Measurements from ENCODE around the gene MRGPRD. TPM values are rescaled to one million over a fixed set of nuclear protein-coding genes. Genes with fewer than 3 reads are reported as not detected.

Gene MRGPRD
- polyA plus RNA-seq, 1 donor: 0.16 TPM

DNA sequence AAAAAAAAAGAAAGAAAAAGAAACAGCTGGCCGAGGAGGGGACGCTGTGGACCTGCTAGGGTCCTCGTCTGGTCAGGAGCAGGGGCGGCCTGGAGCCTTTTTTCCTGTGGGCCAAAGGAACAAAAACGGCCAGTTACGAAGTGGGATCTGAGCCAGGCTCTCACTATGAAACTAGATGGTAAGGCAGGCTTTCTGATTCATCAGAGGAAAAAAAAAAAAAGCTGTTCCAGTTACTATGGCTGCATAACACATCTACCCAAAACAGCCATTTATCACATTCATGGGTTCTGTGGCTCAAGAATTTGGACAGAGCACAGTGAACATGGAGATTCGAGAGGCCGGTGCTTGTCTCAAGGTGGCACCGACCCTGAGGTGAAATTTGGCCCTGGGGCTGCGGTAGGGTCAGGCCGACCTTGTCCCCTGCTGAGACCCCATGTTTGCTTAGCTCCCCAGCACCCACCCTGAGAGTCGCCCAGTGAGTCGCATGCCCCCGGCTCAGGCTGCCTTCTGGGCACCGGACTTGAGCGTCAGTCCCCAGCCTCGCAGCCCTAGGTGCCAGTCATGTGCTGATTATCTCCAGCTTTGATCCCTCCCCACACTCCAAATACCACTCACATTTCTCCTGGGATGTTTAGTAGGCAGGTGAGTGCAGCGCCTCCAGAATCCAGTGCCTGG lies 34.2 kb downstream of the MRGPRD start:
- no CpG with 5 or more reads among the region's 18 CpGs for WGBS (ENCODE audit: insufficient coverage, low lambda C conversion rate)
- Histone ChIP-seq H3K9me3 (ENCODE audit: control insufficient read depth, low read depth, low read length) (no peaks in the 10 kb centered on the region), H3K36me3 (ENCODE audit: control insufficient read depth, insufficient read depth, low read length) (peaks cover 3% of the 10 kb centered on the region), H3K4me1 (ENCODE audit: control insufficient read depth, insufficient read depth, low read length) (no peaks in the 10 kb centered on the region), H3K27me3 (ENCODE audit: control insufficient read depth, insufficient read depth, low read length) (no peaks in the 10 kb centered on the region), H3K4me3 (ENCODE audit: low read length) (no peak overlapping the region), H3K27ac (ENCODE audit: low read length) (peak overlapping the region; percentile 34)
- peak; percentile 31 to 41 for DNase-seq

GRCh38 chr11:68942751-68943271 lies 38.0 kb downstream of the MRGPRD start:
- Histone ChIP-seq H3K9me3 (ENCODE audit: control insufficient read depth, low read depth, low read length) (peaks cover 3% of the 10 kb centered on the region), H3K36me3 (ENCODE audit: control insufficient read depth, insufficient read depth, low read length) (peaks cover 33% of the 10 kb centered on the region), H3K27me3 (ENCODE audit: control insufficient read depth, insufficient read depth, low read length) (no peaks in the 10 kb centered on the region), H3K27ac (ENCODE audit: low read length) (peak overlapping the region; percentile 40), H3K4me1 (ENCODE audit: control insufficient read depth, insufficient read depth, low read length) (no peaks in the 10 kb centered on the region), H3K4me3 (ENCODE audit: low read length) (no peak overlapping the region)
- DNase-seq: peak in 1 of 2 donors; percentile 41
- WGBS (ENCODE audit: insufficient coverage, low lambda C conversion rate): no CpG with 5 or more reads among the region's 9 CpGs

- Histone ChIP-seq H3K27ac (ENCODE audit: low read length) (peak overlapping the region; percentile 40), H3K27me3 (ENCODE audit: control insufficient read depth, insufficient read depth, low read length) (no peaks in the 10 kb centered on the region), H3K9me3 (ENCODE audit: control insufficient read depth, low read depth, low read length) (peaks cover 3% of the 10 kb centered on the region), H3K4me3 (ENCODE audit: low read length) (no peak overlapping the region), H3K4me1 (ENCODE audit: control insufficient read depth, insufficient read depth, low read length) (no peaks in the 10 kb centered on the region), H3K36me3 (ENCODE audit: control insufficient read depth, insufficient read depth, low read length) (peaks cover 40% of the 10 kb centered on the region)
- DNase-seq: no peak
- WGBS (ENCODE audit: insufficient coverage, low lambda C conversion rate): no CpG with 5 or more reads among the region's 11 CpGs
Observed at GRCh38 chr11:68942095-68942620, 38.6 kb downstream of the MRGPRD start.

DNA sequence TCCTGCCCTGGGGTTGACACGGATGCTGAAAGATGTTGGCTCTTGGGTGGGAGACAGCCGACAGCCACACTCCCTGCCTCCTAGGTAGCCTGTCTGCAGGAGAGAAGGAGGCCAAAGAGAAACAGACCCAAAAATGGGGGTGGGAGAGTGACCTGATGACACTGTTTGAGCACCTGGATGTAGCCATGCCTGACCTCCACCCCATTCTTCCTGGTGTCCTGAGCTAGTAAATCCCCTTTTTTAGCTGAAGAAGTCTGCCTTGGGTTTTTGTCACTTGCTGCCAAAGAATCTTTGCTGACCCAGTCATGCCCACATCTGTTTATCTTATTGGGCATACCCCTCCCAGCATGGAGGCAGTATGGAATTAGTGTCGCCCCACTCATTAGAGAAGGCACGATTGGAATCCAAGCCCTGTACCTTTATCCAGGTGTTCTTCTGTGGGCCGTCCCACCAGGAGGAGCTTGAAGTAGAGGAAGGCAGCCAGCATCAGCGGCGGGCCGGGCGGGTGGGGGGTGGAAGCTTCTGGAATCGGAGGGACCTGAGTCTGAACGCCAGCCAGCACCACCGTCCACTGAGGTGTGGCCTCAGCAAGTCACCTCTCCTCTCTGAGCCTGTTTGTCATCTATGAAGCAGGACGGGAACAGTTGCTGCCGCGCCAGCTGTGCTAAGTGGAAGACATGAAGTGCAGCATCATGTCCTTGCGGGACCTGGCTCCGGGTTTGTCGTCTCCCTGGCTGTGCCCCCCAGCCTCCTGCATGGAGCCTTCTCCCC lies 39.3 kb downstream of the MRGPRD start:
- Histone ChIP-seq H3K27me3 (ENCODE audit: control insufficient read depth, insufficient read depth, low read length) (no peaks in the 10 kb centered on the region), H3K9me3 (ENCODE audit: control insufficient read depth, low read depth, low read length) (peaks cover 3% of the 10 kb centered on the region), H3K4me3 (ENCODE audit: low read length) (no peak overlapping the region), H3K27ac (ENCODE audit: low read length) (peak overlapping the region; percentile 40), H3K4me1 (ENCODE audit: control insufficient read depth, insufficient read depth, low read length) (no peaks in the 10 kb centered on the region), H3K36me3 (ENCODE audit: control insufficient read depth, insufficient read depth, low read length) (peaks cover 46% of the 10 kb centered on the region)
- DNase-seq: no peak
- no CpG with 5 or more reads among the region's 18 CpGs for WGBS (ENCODE audit: insufficient coverage, low lambda C conversion rate)

- no CpG with 5 or more reads among the region's 20 CpGs for WGBS (ENCODE audit: insufficient coverage, low lambda C conversion rate)
- peaks cover 3% of the 10 kb centered on the region for H3K9me3 ChIP-seq (ENCODE audit: control insufficient read depth, low read depth, low read length)
- no peaks in the 10 kb centered on the region for H3K27me3 ChIP-seq (ENCODE audit: control insufficient read depth, insufficient read depth, low read length)
- no peak overlapping the region for H3K27ac ChIP-seq (ENCODE audit: low read length)
- H3K36me3 ChIP-seq (ENCODE audit: control insufficient read depth, insufficient read depth, low read length): peaks cover 53% of the 10 kb centered on the region
- H3K4me3 ChIP-seq (ENCODE audit: low read length): no peak overlapping the region
- H3K4me1 ChIP-seq (ENCODE audit: control insufficient read depth, insufficient read depth, low read length): no peaks in the 10 kb centered on the region
- no peak for DNase-seq
Observed at GRCh38 chr11:68940651-68941323, 40.0 kb downstream of the MRGPRD start.

DNA sequence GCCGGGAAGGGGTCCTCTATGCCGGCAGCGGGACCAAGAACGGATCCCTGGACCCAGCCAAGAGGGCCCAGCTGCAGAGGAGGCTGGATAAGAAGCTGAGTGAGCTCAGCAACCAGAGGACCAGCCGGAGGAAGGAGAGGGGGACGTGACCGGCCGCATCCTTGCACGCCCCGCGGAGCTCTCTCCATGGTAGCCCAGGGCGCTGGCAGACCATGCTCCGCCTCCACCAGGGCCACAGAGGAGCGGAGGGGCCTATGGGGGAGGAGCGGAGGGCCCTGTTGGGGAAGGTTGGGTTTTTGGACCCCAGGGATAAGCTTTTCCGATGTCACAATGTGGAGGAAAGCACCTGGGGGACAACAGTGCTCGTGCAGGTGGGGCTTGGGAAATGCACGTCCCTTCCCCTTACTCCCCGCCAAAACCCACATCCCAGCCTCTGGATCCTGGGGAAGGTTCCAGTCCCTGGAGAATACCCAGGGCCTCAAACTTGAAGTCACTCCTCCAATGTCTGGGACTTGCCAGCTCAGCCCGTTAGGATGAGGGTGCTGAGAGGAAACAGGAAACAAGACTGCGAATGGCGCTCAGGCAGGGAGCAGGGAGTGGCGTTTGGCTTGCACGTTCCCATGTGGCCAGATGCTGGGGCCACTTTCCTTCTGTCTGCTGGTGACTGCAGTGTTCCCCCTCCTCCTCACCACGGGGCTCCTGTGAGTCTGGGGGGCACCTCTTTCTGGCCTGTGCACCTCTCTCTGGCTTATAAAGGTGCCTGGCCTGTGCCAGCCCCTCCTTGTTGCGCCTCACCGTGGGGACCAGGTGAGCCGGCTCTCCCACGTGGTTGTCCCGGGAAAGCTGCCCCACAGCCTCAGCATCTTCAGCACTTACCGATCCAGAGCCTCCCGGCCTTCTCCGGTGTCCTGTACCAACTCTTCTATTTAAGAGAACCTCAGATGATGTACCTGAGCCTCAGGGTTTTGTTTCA lies 40.9 kb downstream of the MRGPRD start:
- Histone ChIP-seq H3K4me1 (ENCODE audit: control insufficient read depth, insufficient read depth, low read length) (no peaks in the 10 kb centered on the region), H3K36me3 (ENCODE audit: control insufficient read depth, insufficient read depth, low read length) (peaks cover 62% of the 10 kb centered on the region), H3K4me3 (ENCODE audit: low read length) (no peak overlapping the region), H3K9me3 (ENCODE audit: control insufficient read depth, low read depth, low read length) (peaks cover 3% of the 10 kb centered on the region), H3K27ac (ENCODE audit: low read length) (no peak overlapping the region), H3K27me3 (ENCODE audit: control insufficient read depth, insufficient read depth, low read length) (no peaks in the 10 kb centered on the region)
- WGBS (ENCODE audit: insufficient coverage, low lambda C conversion rate): no CpG with 5 or more reads among the region's 33 CpGs
- DNase-seq: no peak

GRCh38 chr11:68938816-68939582 lies 41.8 kb downstream of the MRGPRD start:
- DNase-seq: no peak
- H3K27ac ChIP-seq (ENCODE audit: low read length): no peak overlapping the region
- H3K36me3 ChIP-seq (ENCODE audit: control insufficient read depth, insufficient read depth, low read length): peaks cover 71% of the 10 kb centered on the region
- no peaks in the 10 kb centered on the region for H3K4me1 ChIP-seq (ENCODE audit: control insufficient read depth, insufficient read depth, low read length)
- H3K27me3 ChIP-seq (ENCODE audit: control insufficient read depth, insufficient read depth, low read length): no peaks in the 10 kb centered on the region
- 100% methylated on average over 2 of the region's 17 CpGs for WGBS (ENCODE audit: insufficient coverage, low lambda C conversion rate)
- H3K9me3 ChIP-seq (ENCODE audit: control insufficient read depth, low read depth, low read length): peaks cover 3% of the 10 kb centered on the region
- no peak overlapping the region for H3K4me3 ChIP-seq (ENCODE audit: low read length)

DNA sequence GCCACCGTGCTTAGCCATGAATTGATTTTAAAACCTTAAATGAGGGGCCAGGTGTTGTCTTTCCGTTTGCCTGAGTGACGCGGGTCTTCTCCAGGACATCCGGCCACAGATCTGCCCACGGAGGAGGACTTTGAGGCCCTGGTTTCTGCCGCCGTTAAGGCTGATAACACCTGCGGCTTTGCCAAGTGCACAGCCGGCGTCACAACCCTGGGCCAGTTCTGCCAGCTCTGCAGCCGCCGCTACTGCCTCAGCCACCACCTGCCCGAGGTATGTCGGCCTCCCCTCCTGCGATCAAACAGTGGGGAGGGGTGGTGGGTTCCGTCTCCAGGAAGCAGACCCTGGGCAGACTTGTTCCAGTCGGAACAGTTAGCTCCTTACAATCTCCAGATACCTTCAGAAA lies 42.7 kb downstream of the MRGPRD start:
- Histone ChIP-seq H3K9me3 (ENCODE audit: control insufficient read depth, low read depth, low read length) (peaks cover 3% of the 10 kb centered on the region), H3K4me1 (ENCODE audit: control insufficient read depth, insufficient read depth, low read length) (no peaks in the 10 kb centered on the region), H3K36me3 (ENCODE audit: control insufficient read depth, insufficient read depth, low read length) (peaks cover 80% of the 10 kb centered on the region), H3K27me3 (ENCODE audit: control insufficient read depth, insufficient read depth, low read length) (no peaks in the 10 kb centered on the region), H3K4me3 (ENCODE audit: low read length) (no peak overlapping the region), H3K27ac (ENCODE audit: low read length) (no peak overlapping the region)
- no peak for DNase-seq
- WGBS (ENCODE audit: insufficient coverage, low lambda C conversion rate): no CpG with 5 or more reads among the region's 18 CpGs

Measured in large intestine (tissue), 3 donors.